Measurements from ENCODE around the gene TRAPPC14.

- TF ChIP-seq YY1 (IDR thresholded peaks at IDR 0.05; ENCODE audit: insufficient read depth, insufficient read length) (no peak), ZNF274 (IDR thresholded peaks at IDR 0.05; ENCODE audit: low read depth, low read length) (no peak)
Measured at GRCh38 chr7:100118388-100119071, 40.0 kb downstream of the TRAPPC14 start.
